HG02642 (cell line): ENCODE measurements around the gene APCDD1L.
"Not testable (repeated sequence)": the region's sequence is repeated elsewhere in the genome, so short reads cannot be mapped to it uniquely, and the experiment has no call there.

Source experiments
- ATAC-seq: cut with Tn5 transposase; IDR thresholded peaks from one replicate; pipeline ENCODE4 v1.9.1; 2021; ENCODE audit warnings: mild to moderate bottlenecking; ENCODE audit not compliant: unreplicated experiment, poor library complexity

Gene APCDD1L

GRCh38 chr20:58518896-58519593, 3.8 kb upstream of the APCDD1L start:
- ATAC-seq, result no peak

GRCh38 chr20:58518387-58518786, 3.2 kb upstream of the APCDD1L start:
- no peak for ATAC-seq

DNA sequence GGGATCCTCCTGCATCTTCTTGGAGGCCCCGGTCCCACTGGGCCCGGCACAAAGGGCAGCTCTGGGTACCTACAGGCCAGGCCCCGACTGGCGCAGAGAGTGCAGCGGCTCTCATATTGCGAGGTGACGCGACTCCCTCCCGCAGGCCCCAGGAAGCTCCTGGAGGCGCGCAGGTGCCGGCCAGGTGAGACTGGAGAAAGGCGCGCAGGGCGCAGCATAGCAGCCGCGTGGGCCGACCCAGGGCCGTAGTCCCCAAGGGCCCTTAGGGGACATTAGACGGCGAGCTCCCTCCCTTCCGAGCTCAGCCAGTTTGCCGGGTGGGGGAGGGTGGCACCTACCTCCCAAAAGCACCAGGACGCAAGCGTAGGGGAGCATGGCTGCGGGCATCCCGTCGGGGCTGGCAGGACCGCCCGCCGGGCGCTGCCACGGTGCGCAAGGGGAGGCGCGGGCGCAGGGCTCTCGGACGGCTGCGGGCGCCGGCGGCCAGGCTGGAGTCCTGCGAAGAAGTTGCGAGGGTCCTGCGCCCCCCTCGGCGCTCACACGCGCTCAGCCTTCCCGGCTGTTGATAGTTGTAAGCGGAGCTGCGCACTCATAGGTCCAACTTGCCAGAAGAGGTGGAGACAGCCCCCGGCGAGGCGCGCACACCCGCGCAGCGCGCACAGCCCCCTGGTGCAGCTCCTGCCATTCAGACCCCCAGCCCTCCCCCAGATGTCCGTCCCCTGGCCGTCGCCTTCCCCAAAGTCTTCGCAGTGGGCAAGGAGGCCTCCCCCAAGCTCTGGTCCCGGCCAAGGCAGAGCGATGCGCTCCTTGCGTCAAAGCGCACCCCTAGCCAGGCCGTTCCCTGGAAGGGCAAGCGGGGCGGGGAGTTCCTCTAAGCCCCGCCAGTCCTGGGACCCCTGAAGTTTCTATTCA, 622 bp downstream of the APCDD1L start:
- ATAC-seq, result no peak

DNA sequence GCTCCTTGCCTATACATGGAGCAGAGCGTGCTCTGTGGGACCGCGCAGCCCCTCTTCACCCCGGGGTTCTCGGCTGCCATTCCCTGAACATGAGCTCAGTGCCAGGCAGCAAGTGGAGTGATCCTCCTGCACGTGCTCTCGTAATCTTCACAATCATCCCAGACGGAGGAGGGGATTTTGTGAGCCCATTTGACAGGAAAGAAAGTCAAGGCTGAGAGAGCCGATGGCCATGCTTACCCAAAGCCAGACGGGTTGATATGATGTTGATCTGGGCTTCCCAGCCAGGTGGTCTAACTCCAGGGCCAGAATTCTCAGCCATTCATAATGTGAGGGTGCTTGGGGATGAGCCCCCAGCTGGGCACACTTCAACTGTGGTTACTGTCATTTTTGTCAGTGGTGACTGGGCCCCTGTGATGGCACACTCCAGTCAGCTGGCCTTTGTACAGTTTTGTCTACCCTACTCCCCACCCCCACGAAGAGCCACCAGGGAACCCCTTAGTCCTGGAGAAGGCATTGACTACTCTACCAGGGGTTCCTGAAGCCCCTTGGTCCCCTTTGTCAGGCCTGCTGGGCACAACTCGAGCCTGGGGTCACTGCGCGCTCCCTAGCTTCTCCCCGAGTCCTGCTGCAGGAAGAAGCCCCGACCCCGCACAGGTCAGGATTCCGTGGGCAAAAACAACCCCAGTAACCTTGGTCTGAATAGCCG, 1.5 kb downstream of the APCDD1L start:
- ATAC-seq, result no peak

DNA sequence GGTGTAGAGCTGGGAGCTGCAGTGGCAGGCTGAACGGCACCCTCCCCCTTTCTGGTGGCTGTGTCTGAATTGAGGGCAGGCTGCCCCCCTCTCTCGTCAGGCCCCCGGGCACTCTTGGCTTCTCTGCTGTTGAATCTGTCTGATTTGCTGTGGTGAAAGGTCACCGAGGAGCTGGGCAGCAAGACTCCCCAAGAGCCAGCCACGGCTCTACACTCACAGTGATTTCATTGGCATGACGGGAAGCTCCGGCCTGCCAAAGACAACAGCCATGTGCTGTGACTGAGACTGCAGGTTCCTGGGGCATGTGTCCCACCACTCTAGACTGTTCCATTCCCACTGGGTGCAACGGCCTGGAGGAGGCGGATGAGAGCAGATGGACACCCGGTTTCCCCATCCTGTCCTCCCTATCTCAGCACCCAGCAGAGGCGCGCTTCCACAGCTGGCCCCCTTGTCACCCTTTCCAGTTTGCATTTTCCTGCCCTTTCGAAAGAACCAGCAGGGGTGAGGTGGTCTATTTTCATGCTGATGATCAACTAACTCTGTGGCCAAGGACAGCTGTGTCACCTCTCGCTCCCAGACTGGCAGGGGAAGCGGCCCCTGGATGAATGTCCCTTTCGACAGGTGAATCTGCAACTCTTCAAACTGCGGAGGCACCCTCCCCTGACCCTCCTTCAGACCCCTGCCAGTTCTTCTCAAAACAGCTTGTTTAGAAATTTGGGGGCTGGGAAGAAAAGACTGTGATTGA, 2.2 kb downstream of the APCDD1L start:
- ATAC-seq, result no peak

- ATAC-seq, result no peak
These were observed 3.3 kb downstream of the APCDD1L start for GRCh38 chr20:58511861-58512260.

DNA sequence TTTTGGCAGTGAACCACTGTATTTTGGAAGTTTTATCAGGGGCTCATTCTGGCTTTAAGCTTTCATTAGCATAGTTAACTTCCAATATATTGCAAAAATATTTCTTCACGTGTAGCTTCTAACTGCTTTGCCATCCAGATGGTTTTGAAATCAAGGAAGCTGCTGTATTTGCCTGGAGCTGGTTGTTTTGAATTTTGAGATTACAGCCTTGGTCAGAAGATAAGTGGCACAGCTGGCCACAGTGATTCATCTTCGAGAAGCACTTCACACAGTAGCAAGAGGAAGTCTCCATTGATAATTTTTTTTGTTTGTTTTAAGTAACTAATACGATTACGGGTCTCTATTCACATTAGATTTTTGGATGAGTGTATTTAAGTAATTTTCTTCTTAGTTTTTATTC, 3.8 kb downstream of the APCDD1L start:
- no peak for ATAC-seq

- ATAC-seq, result no peak
These were observed 4.3 kb downstream of the APCDD1L start for GRCh38 chr20:58510921-58511320.

- ATAC-seq, result no peak
These were observed 6.3 kb downstream of the APCDD1L start for GRCh38 chr20:58508762-58509395.

DNA sequence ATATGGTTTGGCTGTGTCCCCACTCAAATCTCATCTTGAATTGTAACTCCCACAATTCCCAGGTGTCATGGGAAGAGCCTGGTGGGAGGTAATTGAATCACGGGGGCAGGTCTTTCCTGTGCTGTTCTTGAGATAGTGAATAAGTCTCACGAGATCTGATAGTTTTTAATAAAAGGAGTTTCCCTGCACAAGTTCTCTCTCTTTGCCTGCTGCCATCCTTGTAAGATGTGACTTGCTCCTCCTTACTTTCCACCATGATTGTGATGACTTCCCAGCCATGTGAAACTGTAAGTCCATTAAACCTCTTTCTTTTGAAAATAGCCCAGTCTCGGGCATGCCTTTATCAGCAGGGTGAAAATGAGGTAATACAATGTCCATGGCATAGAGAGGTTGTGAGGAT, 8.2 kb downstream of the APCDD1L start:
- not testable (repeated sequence) for ATAC-seq

GRCh38 chr20:58504566-58504965, 10.6 kb downstream of the APCDD1L start:
- no peak for ATAC-seq

DNA sequence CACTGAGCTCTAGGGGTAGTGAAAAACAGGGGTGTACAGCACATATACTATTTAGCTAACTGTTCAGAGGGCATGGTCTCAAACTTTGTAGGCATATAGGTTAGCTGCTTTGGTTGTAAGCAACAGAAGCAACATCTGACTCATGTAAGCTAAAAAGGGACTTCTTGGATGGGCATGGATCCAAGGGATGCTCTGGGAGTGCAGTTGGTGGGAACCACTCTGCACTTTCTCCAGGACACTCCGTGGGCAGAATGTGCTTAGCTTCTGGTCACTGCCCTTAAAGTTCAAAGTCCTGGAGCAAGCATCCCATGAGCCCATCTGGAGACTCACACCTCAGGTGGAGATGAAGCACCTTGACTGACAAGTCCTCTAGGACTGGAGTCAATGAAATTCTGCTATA, 11.5 kb downstream of the APCDD1L start:
- ATAC-seq, result no peak

DNA sequence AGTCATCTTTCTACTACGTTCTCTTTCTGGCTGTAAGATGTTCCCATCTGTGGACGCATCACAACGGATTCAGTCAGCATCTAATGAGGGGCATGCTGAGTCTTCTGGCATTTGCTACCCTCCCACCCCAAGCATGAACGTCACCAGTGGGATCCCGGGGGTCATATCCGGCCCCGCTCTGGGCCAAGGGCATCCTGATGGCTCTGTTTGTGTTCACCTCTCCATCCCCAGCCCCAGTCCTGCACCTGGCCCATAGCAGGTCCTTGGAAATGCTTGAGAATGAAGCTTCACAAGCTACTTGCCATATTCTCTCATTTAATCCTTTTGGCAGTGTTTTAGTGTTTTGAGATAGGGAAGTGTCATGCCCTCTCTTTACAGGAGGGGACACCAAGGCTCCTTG, 14.9 kb downstream of the APCDD1L start:
- ATAC-seq, result no peak

- no peak for ATAC-seq
These were observed 16.6 kb downstream of the APCDD1L start for GRCh38 chr20:58498470-58499068.

DNA sequence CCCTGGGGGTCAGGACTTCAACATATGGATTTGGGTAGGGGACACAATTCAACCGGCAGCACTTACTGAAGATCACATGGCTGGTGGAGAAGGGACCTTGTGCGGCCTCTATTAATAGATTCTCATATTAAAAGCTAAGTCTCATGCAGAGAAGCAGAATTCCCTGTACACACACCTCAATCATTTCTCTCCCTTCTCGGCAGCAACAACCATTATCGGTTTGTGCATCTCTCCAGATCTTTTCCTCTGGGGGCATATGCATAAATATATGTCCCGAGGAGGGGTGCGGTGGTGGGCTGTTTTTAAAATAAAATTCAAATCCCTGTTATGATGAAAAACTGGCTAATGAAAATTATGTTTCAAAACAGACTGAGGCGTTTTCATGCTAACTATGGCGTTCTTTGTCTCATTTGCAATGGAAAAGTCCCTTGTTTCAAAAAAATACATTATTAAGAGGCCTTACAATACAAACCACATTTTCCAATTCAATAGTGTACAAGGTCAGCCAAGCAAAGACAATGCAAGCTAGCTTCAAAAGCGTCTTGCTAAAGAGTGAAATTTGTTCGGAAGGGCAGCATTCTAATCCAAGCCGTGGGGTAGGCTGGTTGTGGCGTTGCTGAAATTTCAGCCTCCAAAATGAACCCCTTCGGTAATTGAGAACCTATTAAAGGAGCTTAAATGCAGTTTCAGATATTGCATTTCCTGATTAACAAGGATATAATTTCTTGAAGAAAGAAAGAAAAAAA, 17.3 kb downstream of the APCDD1L start:
- no peak for ATAC-seq

- ATAC-seq, result no peak
These were observed 18.0 kb downstream of the APCDD1L start for GRCh38 chr20:58497076-58497641.

- no peak for ATAC-seq
These were observed 18.8 kb downstream of the APCDD1L start for GRCh38 chr20:58496429-58496769.

DNA sequence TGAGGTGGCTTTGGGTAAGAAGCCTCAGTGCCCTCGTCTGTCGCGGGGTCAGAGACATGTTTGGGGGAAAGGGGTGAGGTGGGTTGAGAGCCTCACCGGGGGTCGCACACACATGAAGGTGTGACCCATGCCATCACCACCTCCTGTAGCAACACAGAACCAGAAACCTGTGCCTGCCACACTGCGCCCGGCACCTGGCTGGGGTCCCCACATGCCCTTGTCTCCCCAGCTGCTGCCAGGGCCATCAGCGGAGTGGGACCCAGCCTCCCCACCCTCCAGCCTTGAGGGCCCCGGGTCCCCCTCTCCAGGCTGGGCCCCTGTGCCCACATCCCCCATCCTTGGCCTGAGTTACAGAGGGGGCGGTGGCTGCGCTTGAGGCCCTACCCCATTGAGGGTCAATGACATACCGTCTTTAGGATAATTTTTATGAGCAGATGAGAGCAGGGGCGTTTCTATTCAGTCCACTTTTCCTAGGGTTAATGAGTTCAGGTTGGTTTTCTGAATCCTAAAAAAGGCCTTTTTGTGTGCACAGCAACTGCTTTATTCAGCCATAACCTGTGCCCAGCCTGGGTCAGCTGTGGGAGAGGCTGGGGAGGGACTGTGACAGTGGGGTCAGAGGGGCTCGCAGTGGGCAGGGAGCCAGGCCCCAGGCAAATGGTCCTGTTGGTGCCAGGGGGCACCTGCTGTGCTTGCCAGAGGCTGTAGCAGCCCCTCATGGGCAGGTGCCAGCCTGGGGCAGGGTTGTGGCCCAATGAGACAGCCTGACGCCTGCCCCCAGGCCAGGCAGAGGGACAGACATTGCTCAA, 19.4 kb downstream of the APCDD1L start:
- ATAC-seq, result no peak
